Chondrocyte (in vitro differentiated cells): ENCODE results near the gene RUNX1. TPM values are rescaled to one million over a fixed set of nuclear protein-coding genes. Genes with fewer than 3 reads are reported as not detected.

Experiments used
- DNase-seq: peaks from one replicate; pipeline ENCODE4 v3.0.0; 2021; ENCODE audit warnings: mixed read lengths, low spot score
- H3K27ac Mint-ChIP-seq: one replicate; pipeline ENCODE4 v1.8.0; 2021; ENCODE audit warnings: mild to moderate bottlenecking, moderate library complexity, mixed read lengths; ENCODE audit not compliant: unreplicated experiment
- H3K27me3 Mint-ChIP-seq: 2 replicates; pipeline ENCODE4 v1.8.0; 2021; ENCODE audit warnings: low read depth, mixed read lengths
- H3K36me3 Mint-ChIP-seq: 2 replicates; pipeline ENCODE4 v1.8.0; 2021; ENCODE audit warnings: low read depth, mixed read lengths
- H3K4me1 Mint-ChIP-seq: 2 replicates; pipeline ENCODE4 v1.8.0; 2021; ENCODE audit warnings: low read depth, mild to moderate bottlenecking, mixed read lengths
- H3K4me3 Mint-ChIP-seq: one replicate; pipeline ENCODE4 v1.8.0; 2021; ENCODE audit warnings: mild to moderate bottlenecking, moderate library complexity, mixed read lengths; ENCODE audit not compliant: unreplicated experiment
- H3K9me3 Mint-ChIP-seq: 2 replicates; pipeline ENCODE4 v1.8.0; 2021; ENCODE audit warnings: low read depth, mixed read lengths
- total RNA-seq: library from RNA; stranded (reverse); gene quantifications from 3 replicates; pipeline ENCODE4 v1.2.1, GENCODE V29; 2021
- TF ChIP-seq, protein P1 (sequence below): fragments of 200-600 bp; sonication (generic); IDR thresholded peaks from 2 replicates; pipeline ENCODE4 v1.5.0; 2021; ENCODE audit warnings: antibody characterized with exemption, mild to moderate bottlenecking, moderate library complexity

Gene RUNX1
- total RNA-seq, 1 donor from 2014 or later = 37.9 TPM

DNA sequence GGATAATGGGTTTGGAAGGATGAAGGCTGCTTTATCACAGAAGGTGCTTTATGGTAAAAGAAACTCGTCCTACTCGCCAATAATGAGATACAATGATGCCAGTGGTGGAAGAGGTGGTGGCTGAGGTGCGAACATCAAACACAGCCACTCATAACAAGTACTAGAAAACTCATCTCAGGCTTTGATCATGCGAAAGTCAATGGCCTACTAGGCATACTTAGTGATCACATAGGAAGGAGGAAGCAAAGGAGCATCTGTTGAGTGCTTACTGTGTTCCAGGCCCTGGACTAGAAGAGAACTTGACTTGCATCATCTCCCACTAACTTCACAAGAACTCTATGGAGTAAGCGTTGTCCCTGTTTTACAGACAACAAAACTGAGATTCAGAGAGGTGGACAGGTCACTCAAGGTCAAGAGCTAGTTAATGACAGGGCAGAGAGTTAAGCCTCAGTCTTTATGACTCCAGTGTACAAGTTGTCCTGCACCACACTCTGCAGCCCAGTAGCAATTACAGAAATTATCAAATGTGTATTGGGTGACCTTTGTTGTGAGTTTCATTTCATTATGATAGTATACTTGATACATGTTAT is 33.6 kb downstream of the RUNX1 start:
- H3K27ac Mint-ChIP-seq = no peak overlapping the region
- no peak for DNase-seq
- TF ChIP-seq, protein P1, sequence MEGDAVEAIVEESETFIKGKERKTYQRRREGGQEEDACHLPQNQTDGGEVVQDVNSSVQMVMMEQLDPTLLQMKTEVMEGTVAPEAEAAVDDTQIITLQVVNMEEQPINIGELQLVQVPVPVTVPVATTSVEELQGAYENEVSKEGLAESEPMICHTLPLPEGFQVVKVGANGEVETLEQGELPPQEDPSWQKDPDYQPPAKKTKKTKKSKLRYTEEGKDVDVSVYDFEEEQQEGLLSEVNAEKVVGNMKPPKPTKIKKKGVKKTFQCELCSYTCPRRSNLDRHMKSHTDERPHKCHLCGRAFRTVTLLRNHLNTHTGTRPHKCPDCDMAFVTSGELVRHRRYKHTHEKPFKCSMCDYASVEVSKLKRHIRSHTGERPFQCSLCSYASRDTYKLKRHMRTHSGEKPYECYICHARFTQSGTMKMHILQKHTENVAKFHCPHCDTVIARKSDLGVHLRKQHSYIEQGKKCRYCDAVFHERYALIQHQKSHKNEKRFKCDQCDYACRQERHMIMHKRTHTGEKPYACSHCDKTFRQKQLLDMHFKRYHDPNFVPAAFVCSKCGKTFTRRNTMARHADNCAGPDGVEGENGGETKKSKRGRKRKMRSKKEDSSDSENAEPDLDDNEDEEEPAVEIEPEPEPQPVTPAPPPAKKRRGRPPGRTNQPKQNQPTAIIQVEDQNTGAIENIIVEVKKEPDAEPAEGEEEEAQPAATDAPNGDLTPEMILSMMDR = no peak
- no peaks in the 10 kb centered on the region for H3K27me3 Mint-ChIP-seq
- H3K4me1 Mint-ChIP-seq = peaks cover 10% of the 10 kb centered on the region
- no peaks in the 10 kb centered on the region for H3K9me3 Mint-ChIP-seq
- no peaks in the 10 kb centered on the region for H3K36me3 Mint-ChIP-seq
- H3K4me3 Mint-ChIP-seq = no peak overlapping the region

DNA sequence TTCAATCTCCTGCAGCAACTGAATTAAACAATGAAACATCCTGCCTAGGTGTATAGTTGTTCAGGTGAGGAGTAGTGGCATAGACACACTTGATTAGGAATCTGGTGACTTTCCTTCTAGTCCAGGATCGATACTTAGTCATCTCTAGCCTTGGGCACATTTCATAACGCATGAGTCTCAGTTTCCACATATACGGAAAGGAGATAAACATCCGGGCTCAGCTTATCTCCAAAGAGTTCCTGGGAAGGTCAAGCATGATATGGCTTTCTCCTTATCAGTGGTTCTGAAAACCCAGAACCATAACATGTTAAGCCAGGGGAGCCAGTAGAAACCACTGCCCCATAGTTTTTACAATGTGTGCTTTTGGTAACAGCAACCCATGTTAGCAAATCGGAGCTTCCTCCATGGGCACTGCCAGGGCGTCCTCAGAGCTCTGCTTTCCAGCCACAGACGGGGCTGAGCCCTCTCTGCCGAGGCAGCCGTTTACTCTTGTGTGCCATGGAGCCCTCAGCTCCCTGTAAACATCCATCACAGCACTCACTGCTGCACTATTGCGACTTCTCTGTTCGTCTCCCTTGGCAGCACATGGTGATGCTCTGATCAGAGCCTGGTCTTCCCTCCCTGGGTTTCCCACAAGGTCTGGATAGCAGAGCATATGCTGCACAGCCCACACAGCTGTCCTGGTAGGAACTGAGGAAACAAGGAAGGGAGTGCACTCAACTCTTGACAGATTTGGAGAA is 34.6 kb downstream of the RUNX1 start:
- TF ChIP-seq, protein P1 = no peak
- DNase-seq = no peak
- no peaks in the 10 kb centered on the region for H3K27me3 Mint-ChIP-seq
- H3K4me3 Mint-ChIP-seq = no peak overlapping the region
- H3K27ac Mint-ChIP-seq = no peak overlapping the region
- no peaks in the 10 kb centered on the region for H3K36me3 Mint-ChIP-seq
- no peaks in the 10 kb centered on the region for H3K9me3 Mint-ChIP-seq
- H3K4me1 Mint-ChIP-seq = peaks cover 12% of the 10 kb centered on the region

DNA sequence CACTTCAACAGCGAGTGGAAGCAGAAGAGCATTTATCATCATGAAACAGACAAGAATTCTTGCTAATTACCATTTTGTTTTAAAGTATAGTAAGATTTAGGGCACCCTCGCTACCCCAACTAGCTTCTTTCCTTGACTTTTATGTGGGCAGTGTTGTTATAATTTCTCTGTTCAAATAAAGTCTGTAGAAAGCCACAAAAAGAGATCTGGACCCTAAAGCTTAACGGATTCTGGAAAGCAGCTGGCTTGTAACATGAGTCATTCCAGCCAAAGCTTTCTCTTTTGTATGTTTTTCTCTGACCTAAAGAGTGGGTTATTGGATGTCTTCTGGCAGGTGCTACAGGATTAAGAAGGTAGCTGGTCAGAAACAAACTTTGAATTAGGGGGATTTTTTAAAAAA is 37.4 kb downstream of the RUNX1 start:
- Mint-ChIP-seq H3K9me3 (no peaks in the 10 kb centered on the region), H3K36me3 (no peaks in the 10 kb centered on the region), H3K27ac (no peak overlapping the region), H3K4me1 (peaks cover 12% of the 10 kb centered on the region), H3K4me3 (no peak overlapping the region), H3K27me3 (no peaks in the 10 kb centered on the region)
- no peak for DNase-seq
- TF ChIP-seq, protein P1 = no peak

DNA sequence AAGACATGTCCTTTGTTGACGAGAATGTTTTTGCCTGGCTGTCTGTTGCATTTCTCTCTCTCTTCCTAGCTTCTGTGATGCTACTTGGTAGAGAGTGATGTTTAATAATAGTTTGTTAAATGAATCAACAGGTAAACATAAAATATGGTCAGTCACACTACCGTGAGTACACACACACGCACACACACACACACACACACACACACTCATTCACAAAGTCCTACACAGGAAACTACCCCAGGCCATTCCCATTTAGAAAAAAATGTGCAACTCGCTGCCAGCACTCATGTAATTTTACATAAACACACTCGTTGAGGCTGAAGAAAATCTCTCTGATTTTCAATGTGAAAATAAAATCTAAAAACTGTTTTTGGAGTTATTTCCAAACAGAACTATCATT is 38.7 kb downstream of the RUNX1 start:
- Mint-ChIP-seq H3K36me3 (no peaks in the 10 kb centered on the region), H3K4me3 (no peak overlapping the region), H3K9me3 (no peaks in the 10 kb centered on the region), H3K27ac (no peak overlapping the region), H3K27me3 (no peaks in the 10 kb centered on the region), H3K4me1 (peaks cover 12% of the 10 kb centered on the region)
- no peak for DNase-seq
- TF ChIP-seq, protein P1 = no peak

DNA sequence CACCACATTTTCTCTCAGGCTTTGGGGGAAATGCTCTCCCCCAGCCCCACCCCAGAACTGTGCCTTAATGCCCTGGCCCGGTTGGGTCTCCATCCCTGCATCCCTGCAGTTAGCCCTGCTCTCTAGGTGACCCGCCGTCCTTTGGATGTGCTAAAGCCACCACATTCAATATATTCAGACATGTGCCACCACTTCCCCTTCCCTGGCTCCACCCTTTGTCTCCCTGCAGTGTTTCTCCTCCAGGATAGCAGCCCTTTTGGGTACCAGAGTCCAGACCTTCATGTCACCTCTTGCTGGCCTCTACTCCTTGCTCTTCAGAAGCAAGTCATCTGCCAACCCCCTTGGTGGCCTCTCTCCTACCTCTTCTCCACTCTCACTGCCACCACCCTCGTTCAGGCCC is 41.8 kb downstream of the RUNX1 start:
- H3K36me3 Mint-ChIP-seq = no peaks in the 10 kb centered on the region
- TF ChIP-seq, protein P1 = no peak
- no peak for DNase-seq
- H3K4me1 Mint-ChIP-seq = peaks cover 15% of the 10 kb centered on the region
- H3K4me3 Mint-ChIP-seq = no peak overlapping the region
- H3K27me3 Mint-ChIP-seq = no peaks in the 10 kb centered on the region
- no peak overlapping the region for H3K27ac Mint-ChIP-seq
- H3K9me3 Mint-ChIP-seq = no peaks in the 10 kb centered on the region
